Psoas muscle (tissue), 8 donors: Measurements from ENCODE around the gene KLHL2. TPM values are rescaled to one million over a fixed set of nuclear protein-coding genes. Genes with fewer than 3 reads are reported as not detected.
"Not testable (repeated sequence)": the region's sequence is repeated elsewhere in the genome, so short reads cannot be mapped to it uniquely, and the experiment has no call there.

Source experiments
- ATAC-seq, 4 donors: fragments of 200-7000 bp; cut with Tn5 transposase; one replicate each; pipeline ENCODE4 v1.9.1; 2020; ENCODE audit warnings: moderate library complexity in 3 of 4, mild to moderate bottlenecking in 2 of 4
- DNase-seq, 2 donors: peaks; one replicate each; pipeline ENCODE4 v3.0.0-alpha.2; 2020
- H3K27ac ChIP-seq: fragments of 200-600 bp; one replicate; pipeline ENCODE4 v1.8.0; 2022
- H3K27me3 ChIP-seq, 3 donors: fragments of 200-600 bp in 1 of 3; one replicate each; pipeline versions ENCODE4 v1.6.1 to v1.8.0; 2013 to 2022; ENCODE audit warnings: low read length in 2 of 3, mild to moderate bottlenecking in 2 of 3, moderate library complexity in 1 of 3; ENCODE audit not compliant: insufficient read depth in 3 of 3
- H3K36me3 ChIP-seq, 2 donors: fragments of 200-600 bp in 1 of 2; one replicate each; pipeline versions ENCODE4 v1.6.1 to v1.8.0; 2013 to 2022; ENCODE audit warnings: low read depth in 1 of 2, mild to moderate bottlenecking in 1 of 2, moderate library complexity in 1 of 2; ENCODE audit not compliant: insufficient read depth in 1 of 2
- H3K4me1 ChIP-seq: fragments of 200-600 bp; one replicate; pipeline ENCODE4 v1.8.0; 2022
- H3K4me3 ChIP-seq: fragments of 200-600 bp; one replicate; pipeline ENCODE4 v1.8.0; 2022; ENCODE audit warnings: mild to moderate bottlenecking
- H3K9me3 ChIP-seq: fragments of 200-600 bp; one replicate; pipeline ENCODE4 v1.8.0; 2022
- WGBS, 3 donors: extraction: QIAGEN DNeasy Blood & Tissue Kit; methylation state at CpG; one replicate each; pipeline versions ENCODE4 v1.1.6 to v1.1.7; 2013; 5-methylcytosine and 5-hydroxymethylcytosine counted together
- intact Hi-C, 2 donors: fragments of 100-400 bp; cut with DNase I; formaldehyde crosslinking; loops; one replicate each; pipeline versions ENCODE4 v1.11.0 to v1.14.2; 2022
- polyA plus RNA-seq, 3 donors: library from polyadenylated mRNA; stranded (reverse); fragments of 200-250 nt; gene quantifications; one replicate each; pipeline ENCODE4 v1.2.3, GENCODE V29; 2013
- total RNA-seq, 4 donors: library from RNA; stranded (reverse); fragmentation: NEBNext Ultra II Directional in 2 of 4; extraction: Animal tissue kit (Norgen Biotek cat#: 25700) in 2 of 4; gene quantifications; one replicate each; pipeline versions ENCODE4 v1.2.1 to v1.2.4, GENCODE V29; 2021 to 2023
- TF ChIP-seq, protein P1 (sequence below): fragments of 200-600 bp; IDR thresholded peaks from one replicate; pipeline ENCODE4 v1.8.0; 2022; ENCODE audit warnings: antibody characterized with exemption
- donor health status: healthy with polysubstance abuse.
- donor health status: DM: no; HTN: no; CAD: no; lungs with moderate emphysema.
- donor health status: Bipolar disorder and iron deficiency.
- donor health status: healthy.
- donor health status: DM: yes; HTN: yes; CAD: no.
- donor health status: DM: no; HTN: no; CAD: no.
- donor health status: DM: no; HTN: no; CAD: no.
- donor health status: DM: yes; HTN: yes; CAD: no.

KLHL2 gene
- total and polyA plus RNA-seq, 7 donors: 3.1 to 7.8 (median 4.5) TPM

DNA sequence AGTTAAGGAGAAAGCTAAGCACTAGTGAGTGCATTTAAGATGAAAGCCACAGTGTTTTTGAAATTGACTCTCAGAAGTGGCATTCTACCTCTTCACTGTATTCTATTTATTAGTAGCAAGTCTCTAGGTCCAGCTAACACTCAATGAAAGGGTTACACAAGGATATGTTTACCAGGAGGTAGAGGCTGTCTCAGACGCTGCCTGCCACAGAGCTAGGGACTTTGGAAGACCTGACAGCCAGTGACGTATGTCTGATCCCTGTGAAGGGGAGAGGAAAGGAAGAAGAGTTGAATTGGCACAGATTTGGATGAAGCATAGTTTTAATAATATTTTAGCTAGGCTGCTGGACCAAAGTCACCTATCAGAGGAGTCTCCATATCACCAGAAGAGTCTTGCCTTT is 36.5 kb upstream of the KLHL2 start:
- WGBS, 3 donors: 25 to 35% (median 32%) methylated on average over 2 of the region's 2 CpGs
- TF ChIP-seq, protein P1, sequence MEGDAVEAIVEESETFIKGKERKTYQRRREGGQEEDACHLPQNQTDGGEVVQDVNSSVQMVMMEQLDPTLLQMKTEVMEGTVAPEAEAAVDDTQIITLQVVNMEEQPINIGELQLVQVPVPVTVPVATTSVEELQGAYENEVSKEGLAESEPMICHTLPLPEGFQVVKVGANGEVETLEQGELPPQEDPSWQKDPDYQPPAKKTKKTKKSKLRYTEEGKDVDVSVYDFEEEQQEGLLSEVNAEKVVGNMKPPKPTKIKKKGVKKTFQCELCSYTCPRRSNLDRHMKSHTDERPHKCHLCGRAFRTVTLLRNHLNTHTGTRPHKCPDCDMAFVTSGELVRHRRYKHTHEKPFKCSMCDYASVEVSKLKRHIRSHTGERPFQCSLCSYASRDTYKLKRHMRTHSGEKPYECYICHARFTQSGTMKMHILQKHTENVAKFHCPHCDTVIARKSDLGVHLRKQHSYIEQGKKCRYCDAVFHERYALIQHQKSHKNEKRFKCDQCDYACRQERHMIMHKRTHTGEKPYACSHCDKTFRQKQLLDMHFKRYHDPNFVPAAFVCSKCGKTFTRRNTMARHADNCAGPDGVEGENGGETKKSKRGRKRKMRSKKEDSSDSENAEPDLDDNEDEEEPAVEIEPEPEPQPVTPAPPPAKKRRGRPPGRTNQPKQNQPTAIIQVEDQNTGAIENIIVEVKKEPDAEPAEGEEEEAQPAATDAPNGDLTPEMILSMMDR: no peak
- Histone ChIP-seq H3K4me1 (no peaks in the 10 kb centered on the region), H3K9me3 (peaks cover 5% of the 10 kb centered on the region), H3K36me3 (no peaks in the 10 kb centered on the region), H3K4me3 (no peak overlapping the region), H3K27me3 (no peaks in the 10 kb centered on the region), H3K27ac (no peak overlapping the region)
- DNase-seq (no peak), ATAC-seq (no peak)
- intact Hi-C loops: no loop called here

DNA sequence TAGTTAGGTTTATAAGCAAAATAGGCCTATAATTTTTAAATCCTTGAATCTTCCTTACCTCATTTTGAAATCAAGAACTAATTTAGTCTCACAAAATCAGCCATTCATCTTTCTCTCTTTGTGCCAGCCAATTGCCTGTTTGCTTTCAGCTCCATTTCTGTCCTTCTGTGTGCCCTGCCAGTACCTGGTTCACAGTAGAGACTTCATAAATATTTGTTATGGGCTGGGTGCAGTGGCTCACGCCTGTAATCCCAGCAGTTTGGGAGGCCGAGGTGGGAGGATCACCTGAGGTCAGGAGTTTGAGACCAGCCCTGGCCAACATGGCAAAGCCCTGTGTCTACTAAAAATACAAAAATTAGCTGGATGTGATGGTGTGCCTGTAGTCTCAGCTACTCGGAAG is 31.9 kb upstream of the KLHL2 start:
- WGBS, 3 donors: 70 to 83% (median 74%) methylated on average over 3 of the region's 3 CpGs
- intact Hi-C loops, H3K36me3 ChIP-seq, H3K27me3 ChIP-seq, DNase-seq, H3K27ac ChIP-seq, H3K4me3 ChIP-seq, ATAC-seq, H3K9me3 ChIP-seq, H3K4me1 ChIP-seq: not testable (repeated sequence)

DNA sequence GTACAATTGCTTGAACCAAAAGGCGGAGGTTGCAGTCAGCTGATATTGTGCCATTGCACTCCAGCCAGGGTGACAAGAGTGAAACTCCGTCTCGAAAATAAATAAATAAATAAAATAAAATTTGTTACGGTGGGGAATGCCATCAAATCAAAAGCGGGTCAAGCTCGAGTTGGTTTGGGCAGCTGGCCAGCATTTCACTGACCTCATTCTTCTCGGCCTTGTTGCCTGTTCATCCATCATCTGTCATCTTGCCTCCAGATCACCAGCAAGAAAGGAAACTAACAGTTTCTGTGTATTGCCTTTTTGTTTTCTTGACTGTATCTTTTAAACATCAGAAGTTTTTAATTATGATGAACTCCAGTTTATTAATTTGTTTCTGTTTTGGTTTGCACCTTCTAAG is 31.5 kb upstream of the KLHL2 start:
- Histone ChIP-seq H3K27ac (no peak overlapping the region), H3K36me3 (no peaks in the 10 kb centered on the region), H3K4me1 (no peaks in the 10 kb centered on the region), H3K27me3 (no peaks in the 10 kb centered on the region), H3K4me3 (no peak overlapping the region), H3K9me3 (no peaks in the 10 kb centered on the region)
- TF ChIP-seq, protein P1: no peak
- 28 to 48% (median 34%) methylated on average over 7 of the region's 7 CpGs for WGBS, 3 donors
- intact Hi-C loops: no loop called here
- no peak for ATAC-seq
- peak in 1 of 2 donors; percentile 33 for DNase-seq

DNA sequence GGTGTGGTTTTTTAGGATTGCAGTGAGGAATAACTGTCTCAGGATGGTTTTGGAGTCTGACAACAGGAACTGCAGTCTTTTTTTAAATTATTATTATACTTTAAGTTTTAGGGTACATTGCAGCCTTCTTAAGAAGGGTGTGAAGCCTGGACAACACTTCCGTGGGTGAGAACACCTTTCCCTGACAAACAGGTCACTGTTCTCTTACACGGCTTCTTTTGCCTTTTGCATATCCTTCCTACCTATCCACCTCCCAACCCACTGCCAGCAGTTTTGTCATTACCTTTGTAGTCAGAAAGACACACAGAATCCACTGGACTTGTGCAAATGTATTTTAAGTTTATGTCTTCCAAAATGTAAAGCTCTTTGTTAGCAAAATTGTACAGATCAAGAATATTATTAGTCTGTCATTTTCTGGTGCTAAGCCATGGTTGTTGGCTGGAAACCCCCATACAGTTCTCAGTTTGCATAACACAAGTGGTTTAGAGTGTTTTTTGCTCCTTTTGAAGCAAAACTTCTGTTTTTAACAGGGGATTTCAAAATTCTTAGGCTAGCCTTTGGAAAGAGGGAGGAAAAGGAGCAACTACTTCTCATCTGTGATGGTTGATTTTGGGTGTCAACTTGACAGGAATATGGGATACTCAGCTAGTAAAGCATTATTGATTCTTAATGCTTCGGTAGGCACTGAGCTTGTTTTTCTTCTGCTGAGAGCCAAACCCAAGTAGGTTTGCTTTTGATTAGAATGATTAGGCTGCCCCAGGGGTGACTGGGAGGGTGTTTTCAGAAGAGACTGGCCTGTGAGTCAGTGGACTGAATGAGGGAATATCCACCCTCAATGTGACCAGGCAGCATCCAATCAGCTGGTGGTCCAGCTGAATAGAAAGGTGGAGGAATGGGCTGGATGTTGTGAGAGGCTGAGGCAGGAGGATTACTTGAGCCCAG is 29.4 kb upstream of the KLHL2 start:
- Histone ChIP-seq H3K4me1 (no peaks in the 10 kb centered on the region), H3K27me3 (no peaks in the 10 kb centered on the region), H3K4me3 (no peak overlapping the region), H3K36me3 (no peaks in the 10 kb centered on the region), H3K9me3 (no peaks in the 10 kb centered on the region), H3K27ac (no peak overlapping the region)
- TF ChIP-seq, protein P1: no peak
- intact Hi-C loops: no loop called here
- ATAC-seq (no peak), DNase-seq (no peak)
- WGBS, 3 donors: 59 to 66% (median 64%) methylated on average over 3 of the region's 3 CpGs

DNA sequence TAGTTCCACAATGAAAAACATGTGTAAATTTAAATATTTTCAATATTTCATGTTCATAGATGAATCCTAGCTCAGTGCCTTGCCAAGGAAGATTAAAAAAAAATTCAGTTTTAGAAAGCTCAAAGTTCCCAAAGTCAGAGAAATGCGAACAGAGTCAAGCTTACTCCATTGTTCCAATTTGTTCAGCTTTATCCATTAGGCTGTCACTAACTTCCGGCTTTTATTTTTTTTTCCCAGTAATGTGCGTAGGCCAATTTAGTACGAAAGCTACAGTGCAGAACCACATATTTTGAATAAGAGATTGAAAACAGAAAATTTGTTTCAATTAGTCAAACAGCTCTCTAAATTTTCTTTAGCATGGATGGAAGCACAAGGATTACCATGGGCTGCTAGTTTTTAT is 23.1 kb upstream of the KLHL2 start:
- 61 to 65% (median 63%) methylated on average over 4 of the region's 4 CpGs for WGBS, 3 donors
- DNase-seq: no peak
- Histone ChIP-seq H3K9me3 (no peaks in the 10 kb centered on the region), H3K36me3 (no peaks in the 10 kb centered on the region), H3K4me3 (no peak overlapping the region), H3K27ac (no peak overlapping the region), H3K4me1 (no peaks in the 10 kb centered on the region), H3K27me3 (no peaks in the 10 kb centered on the region)
- ATAC-seq: no peak
- intact Hi-C loops: no loop called here
- TF ChIP-seq, protein P1: no peak

DNA sequence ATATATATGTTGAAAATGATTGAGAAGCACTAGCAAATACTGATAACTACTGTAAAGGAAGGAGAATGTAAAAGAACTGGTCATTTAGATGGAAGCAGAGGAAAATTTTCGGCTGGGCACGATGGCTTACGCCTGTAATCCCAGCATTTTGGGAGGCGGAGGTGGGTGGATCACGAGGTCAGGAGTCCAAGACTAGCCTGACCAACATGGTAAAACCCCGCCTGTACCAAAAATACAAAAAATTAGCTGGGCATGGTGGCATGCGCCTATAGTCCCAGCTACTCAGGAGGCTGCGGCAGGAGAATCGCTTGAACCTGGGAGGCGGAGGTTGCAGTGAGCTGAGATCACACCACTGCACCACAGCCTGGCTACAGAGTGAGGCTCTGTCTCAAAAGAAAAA is 22.4 kb upstream of the KLHL2 start:
- WGBS, 3 donors: 94 to 95% (median 94%) methylated on average over 10 of the region's 10 CpGs
- H3K36me3 ChIP-seq, ATAC-seq, H3K27ac ChIP-seq, H3K4me3 ChIP-seq, H3K4me1 ChIP-seq, H3K27me3 ChIP-seq, H3K9me3 ChIP-seq, DNase-seq, intact Hi-C loops: not testable (repeated sequence)
